HL-60 (cell line): ENCODE data around the gene LARGE2.

Experiments used
- DNase-seq, 2 experiments: peaks; one replicate each; pipeline ENCODE4 v3.0.0-alpha.2; 2010 to 2020; ENCODE audit warnings: low read depth in 1 of 2, low spot score in 1 of 2
- H3K27ac ChIP-seq: fragments of 250-450 bp; sonication (Bioruptor Pico); replicated peaks from 2 replicates; pipeline ENCODE4 v1.5.1; 2020; ENCODE audit warnings: mild to moderate bottlenecking, moderate library complexity
- H3K27me3 ChIP-seq: fragments of 250-450 bp; sonication (Bioruptor Pico); 2 replicates; pipeline ENCODE4 v1.5.1; 2021; ENCODE audit warnings: mild to moderate bottlenecking, moderate library complexity; ENCODE audit not compliant: insufficient read depth, poor library complexity, severe bottlenecking
- H3K4me3 ChIP-seq: replicated peaks from 2 replicates; pipeline ENCODE4 v1.5.1; 2011; ENCODE audit warnings: mild to moderate bottlenecking, control low read depth, low read length; ENCODE audit not compliant: insufficient read depth
- GABPA ChIP-seq: IDR thresholded peaks from 2 replicates; pipeline ENCODE4 v1.6.1; 2012; ENCODE audit warnings: low read depth
- POLR2AphosphoS5 ChIP-seq: IDR thresholded peaks from 2 replicates; pipeline ENCODE4 v1.6.1; 2012; ENCODE audit warnings: low read depth
- REST ChIP-seq: IDR thresholded peaks from 2 replicates; pipeline ENCODE4 v1.6.1; 2012; ENCODE audit warnings: low read depth; ENCODE audit not compliant: insufficient replicate concordance
- SPI1 ChIP-seq: IDR thresholded peaks from 2 replicates; pipeline ENCODE4 v1.6.1; 2012; ENCODE audit warnings: low read depth, mild to moderate bottlenecking, borderline replicate concordance
- TF ChIP-seq, protein P1 (sequence below): IDR thresholded peaks from one replicate; pipeline ENCODE4 v1.5.1; 2011; ENCODE audit warnings: low read length, control low read depth, inconsistent platforms; ENCODE audit not compliant: insufficient read depth

LARGE2 gene

DNA sequence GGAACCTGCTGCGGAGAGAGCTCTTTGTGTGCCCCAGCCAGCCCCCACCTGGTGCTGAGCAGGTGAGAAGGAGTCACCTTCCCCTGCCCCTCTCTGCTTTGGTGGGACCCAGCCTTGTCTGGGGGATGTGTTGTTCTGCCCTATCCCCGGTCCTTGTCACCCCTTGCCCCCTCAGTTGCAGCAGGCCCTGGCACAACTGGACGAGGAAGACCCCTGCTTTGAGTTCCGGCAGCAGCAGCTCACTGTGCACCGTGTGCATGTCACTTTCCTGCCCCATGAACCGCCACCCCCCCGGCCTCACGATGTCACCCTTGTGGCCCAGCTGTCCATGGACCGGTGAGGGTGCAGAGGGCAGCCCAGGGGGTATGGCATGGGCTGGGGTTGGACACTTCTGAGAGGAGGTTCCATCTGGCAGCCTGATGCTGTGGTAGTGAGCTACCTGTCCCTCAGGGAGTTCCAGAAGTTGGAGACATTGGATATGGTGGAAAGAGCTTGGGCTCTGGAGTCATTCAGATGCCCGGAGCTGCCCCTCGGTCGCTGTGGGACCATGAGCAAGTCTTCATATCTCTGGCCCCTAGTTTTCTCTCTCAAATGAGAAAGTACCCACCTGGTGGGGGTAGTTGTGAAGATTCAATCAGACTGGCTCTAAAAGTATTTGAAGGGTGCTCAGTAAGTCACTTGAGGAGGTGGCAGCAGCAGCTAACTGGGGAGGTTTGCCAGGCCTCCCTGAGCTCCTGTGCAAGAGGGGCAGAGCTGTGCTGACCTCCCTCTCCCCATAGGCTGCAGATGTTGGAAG, 4.3 kb downstream of the LARGE2 start:
- H3K27ac ChIP-seq = no peak overlapping the region
- TF ChIP-seq POLR2AphosphoS5 (no peak), GABPA (no peak), SPI1 (no peak), REST (no peak)
- TF ChIP-seq, protein P1, sequence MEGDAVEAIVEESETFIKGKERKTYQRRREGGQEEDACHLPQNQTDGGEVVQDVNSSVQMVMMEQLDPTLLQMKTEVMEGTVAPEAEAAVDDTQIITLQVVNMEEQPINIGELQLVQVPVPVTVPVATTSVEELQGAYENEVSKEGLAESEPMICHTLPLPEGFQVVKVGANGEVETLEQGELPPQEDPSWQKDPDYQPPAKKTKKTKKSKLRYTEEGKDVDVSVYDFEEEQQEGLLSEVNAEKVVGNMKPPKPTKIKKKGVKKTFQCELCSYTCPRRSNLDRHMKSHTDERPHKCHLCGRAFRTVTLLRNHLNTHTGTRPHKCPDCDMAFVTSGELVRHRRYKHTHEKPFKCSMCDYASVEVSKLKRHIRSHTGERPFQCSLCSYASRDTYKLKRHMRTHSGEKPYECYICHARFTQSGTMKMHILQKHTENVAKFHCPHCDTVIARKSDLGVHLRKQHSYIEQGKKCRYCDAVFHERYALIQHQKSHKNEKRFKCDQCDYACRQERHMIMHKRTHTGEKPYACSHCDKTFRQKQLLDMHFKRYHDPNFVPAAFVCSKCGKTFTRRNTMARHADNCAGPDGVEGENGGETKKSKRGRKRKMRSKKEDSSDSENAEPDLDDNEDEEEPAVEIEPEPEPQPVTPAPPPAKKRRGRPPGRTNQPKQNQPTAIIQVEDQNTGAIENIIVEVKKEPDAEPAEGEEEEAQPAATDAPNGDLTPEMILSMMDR = no peak
- H3K4me3 ChIP-seq = no peak overlapping the region
- peaks cover 18% of the 10 kb centered on the region for H3K27me3 ChIP-seq
- no peak for DNase-seq

DNA sequence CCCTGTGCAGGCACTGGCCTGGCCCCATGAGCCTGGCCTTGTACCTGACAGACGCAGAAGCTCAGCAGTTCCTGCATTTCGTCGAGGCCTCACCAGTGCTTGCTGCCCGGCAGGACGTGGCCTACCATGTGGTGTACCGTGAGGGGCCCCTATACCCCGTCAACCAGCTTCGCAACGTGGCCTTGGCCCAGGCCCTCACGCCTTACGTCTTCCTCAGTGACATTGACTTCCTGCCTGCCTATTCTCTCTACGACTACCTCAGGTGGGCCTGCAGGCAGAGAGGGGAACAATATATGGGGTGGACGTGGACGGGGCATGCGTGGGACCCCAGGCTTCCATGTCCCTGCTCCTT, 4.9 kb downstream of the LARGE2 start:
- Histone ChIP-seq H3K4me3 (no peak overlapping the region), H3K27me3 (peaks cover 15% of the 10 kb centered on the region), H3K27ac (no peak overlapping the region)
- DNase-seq = no peak
- no peak for TF ChIP-seq REST
- no peak for TF ChIP-seq SPI1
- no peak for TF ChIP-seq POLR2AphosphoS5
- TF ChIP-seq, protein P1 = no peak
- no peak for TF ChIP-seq GABPA

GRCh38 chr11:45927684-45928413, 5.4 kb downstream of the LARGE2 start:
- Histone ChIP-seq H3K27me3 (peaks cover 14% of the 10 kb centered on the region), H3K4me3 (no peak overlapping the region), H3K27ac (no peak overlapping the region)
- no peak for DNase-seq
- TF ChIP-seq REST = no peak
- TF ChIP-seq, protein P1 = no peak
- TF ChIP-seq POLR2AphosphoS5 = no peak
- TF ChIP-seq SPI1 = no peak
- no peak for TF ChIP-seq GABPA
